Hepatocyte (in vitro differentiated cells): ENCODE results near the gene TMEM222. TPM values are rescaled to one million over a fixed set of nuclear protein-coding genes. Genes with fewer than 3 reads are reported as not detected.

Source experiments
- DNase-seq: peaks from one replicate; pipeline ENCODE4 v3.0.0-alpha.2; 2016; ENCODE audit warnings: low spot score
- H2AFZ ChIP-seq: fragments of 200-600 bp; sonication (generic); 2 replicates; pipeline ENCODE4 v1.6.0; 2016; ENCODE audit warnings: antibody characterized with exemption, mild to moderate bottlenecking
- H3K27ac ChIP-seq: fragments of 200-600 bp; sonication (generic); 2 replicates; pipeline ENCODE4 v1.5.1; 2016; ENCODE audit warnings: mild to moderate bottlenecking
- H3K27me3 ChIP-seq: fragments of 200-600 bp; sonication (generic); 2 replicates; pipeline ENCODE4 v1.6.1; 2016
- H3K36me3 ChIP-seq: fragments of 200-600 bp; sonication (generic); replicated peaks from 2 replicates; pipeline ENCODE4 v1.5.1; 2016; ENCODE audit warnings: low read depth; ENCODE audit not compliant: insufficient read depth
- H3K4me1 ChIP-seq: fragments of 200-600 bp; sonication (generic); 2 replicates; pipeline ENCODE4 v1.5.1; 2016; ENCODE audit warnings: mild to moderate bottlenecking, moderate library complexity; ENCODE audit not compliant: insufficient read depth
- H3K4me2 ChIP-seq: fragments of 200-600 bp; sonication (generic); 2 replicates; pipeline ENCODE4 v1.6.0; 2016
- H3K4me3 ChIP-seq: fragments of 200-600 bp; sonication (generic); 2 replicates; pipeline ENCODE4 v1.5.1; 2016; ENCODE audit warnings: mild to moderate bottlenecking
- H3K79me2 ChIP-seq: fragments of 200-600 bp; sonication (generic); 2 replicates; pipeline ENCODE4 v1.6.0; 2017; ENCODE audit warnings: mild to moderate bottlenecking
- H3K9me2 ChIP-seq: fragments of 200-600 bp; sonication (generic); replicated peaks from 2 replicates; pipeline ENCODE4 v1.6.0; 2017; ENCODE audit warnings: mild to moderate bottlenecking; ENCODE audit not compliant: insufficient read depth
- H3K9me3 ChIP-seq: fragments of 200-600 bp; sonication (generic); 2 replicates; pipeline ENCODE4 v1.5.1; 2016; ENCODE audit warnings: low read depth, mild to moderate bottlenecking
- H4K20me1 ChIP-seq: fragments of 200-600 bp; sonication (generic); 2 replicates; pipeline ENCODE4 v1.6.0; 2016; ENCODE audit warnings: mild to moderate bottlenecking; ENCODE audit not compliant: insufficient read depth, poor library complexity, severe bottlenecking
- CTCF ChIP-seq: fragments of 200-600 bp; sonication (generic); IDR thresholded peaks from 2 replicates; pipeline ENCODE4 v1.5.1; 2016; ENCODE audit warnings: antibody characterized with exemption, mild to moderate bottlenecking; ENCODE audit not compliant: poor library complexity
- EZH2 ChIP-seq: fragments of 200-600 bp; sonication (generic); IDR thresholded peaks from 2 replicates; pipeline ENCODE4 v1.6.1; 2016; ENCODE audit warnings: antibody characterized with exemption, mild to moderate bottlenecking, borderline replicate concordance
- EZH2phosphoT487 ChIP-seq: fragments of 200-600 bp; sonication (generic); IDR thresholded peaks from one replicate; pipeline ENCODE4 v1.6.1; 2018; ENCODE audit warnings: antibody characterized with exemption, mild to moderate bottlenecking, low read depth, moderate library complexity; ENCODE audit not compliant: unreplicated experiment, severe bottlenecking
- WGBS: methylation state at CpG from one replicate; pipeline ENCODE4 v1.1.6; 2016; ENCODE audit warnings: low lambda C conversion rate; ENCODE audit errors: missing lambda C conversion rate; 5-methylcytosine and 5-hydroxymethylcytosine counted together
- polyA plus RNA-seq: library from polyadenylated mRNA; unstranded; fragments of >200 nt; fragmentation: Nextera tagmentation; extraction: Ambion mirVana; gene quantifications from 2 replicates; pipeline ENCODE4 v1.2.1, GENCODE V29; 2016
- total RNA-seq: library from RNA; depleted of rRNA; stranded (reverse); fragments of >200 nt; gene quantifications from 2 replicates; pipeline ENCODE4 v1.2.3, GENCODE V29; 2014

TMEM222 gene
- total and polyA plus RNA-seq, 2 experiments from 2014 or later = 29.7 to 55.3 TPM

GRCh38 chr1:27314169-27314568 lies 7.8 kb upstream of the TMEM222 start:
- H3K4me2 ChIP-seq = no peak overlapping the region
- H3K79me2 ChIP-seq = no peaks in the 10 kb centered on the region
- 85% methylated on average over 3 of the region's 3 CpGs for WGBS
- no peaks in the 10 kb centered on the region for H3K4me1 ChIP-seq
- TF ChIP-seq EZH2phosphoT487 (no peak), EZH2 (no peak)
- no peak overlapping the region for H3K27ac ChIP-seq
- H3K4me3 ChIP-seq = no peak overlapping the region
- no peaks in the 10 kb centered on the region for H3K9me2 ChIP-seq
- no peaks in the 10 kb centered on the region for H4K20me1 ChIP-seq
- H3K36me3 ChIP-seq = no peaks in the 10 kb centered on the region
- H3K27me3 ChIP-seq = no peaks in the 10 kb centered on the region
- no peak overlapping the region for H2AFZ ChIP-seq
- no peaks in the 10 kb centered on the region for H3K9me3 ChIP-seq
- no peak for DNase-seq

GRCh38 chr1:27314737-27315136 lies 7.2 kb upstream of the TMEM222 start:
- Histone ChIP-seq H3K4me3 (no peak overlapping the region), H3K27me3 (no peaks in the 10 kb centered on the region), H3K9me3 (no peaks in the 10 kb centered on the region), H3K27ac (no peak overlapping the region), H4K20me1 (no peaks in the 10 kb centered on the region), H3K4me1 (no peaks in the 10 kb centered on the region), H2AFZ (no peak overlapping the region), H3K79me2 (no peaks in the 10 kb centered on the region), H3K4me2 (no peak overlapping the region), H3K9me2 (no peaks in the 10 kb centered on the region), H3K36me3 (no peaks in the 10 kb centered on the region)
- no peak for DNase-seq
- no peak for TF ChIP-seq CTCF
- TF ChIP-seq EZH2phosphoT487 = no peak
- no peak for TF ChIP-seq EZH2
- 85% methylated on average over 2 of the region's 2 CpGs for WGBS

GRCh38 chr1:27316860-27317259 lies 5.1 kb upstream of the TMEM222 start:
- H3K27me3 ChIP-seq = no peaks in the 10 kb centered on the region
- WGBS = 81% methylated on average over 5 of the region's 5 CpGs
- TF ChIP-seq CTCF (no peak), EZH2phosphoT487 (no peak), EZH2 (no peak)
- H3K27ac ChIP-seq = no peak overlapping the region
- no peak overlapping the region for H3K4me3 ChIP-seq
- no peak overlapping the region for H2AFZ ChIP-seq
- H3K4me2 ChIP-seq = no peak overlapping the region
- no peaks in the 10 kb centered on the region for H3K79me2 ChIP-seq
- H3K9me3 ChIP-seq = no peaks in the 10 kb centered on the region
- no peak for DNase-seq
- no peaks in the 10 kb centered on the region for H3K4me1 ChIP-seq
- no peaks in the 10 kb centered on the region for H4K20me1 ChIP-seq
- H3K36me3 ChIP-seq = no peaks in the 10 kb centered on the region
- no peaks in the 10 kb centered on the region for H3K9me2 ChIP-seq

- H4K20me1 ChIP-seq = no peaks in the 10 kb centered on the region
- H3K9me3 ChIP-seq = no peaks in the 10 kb centered on the region
- H3K9me2 ChIP-seq = no peaks in the 10 kb centered on the region
- peaks cover 8% of the 10 kb centered on the region for H3K79me2 ChIP-seq
- H3K27ac ChIP-seq = peak overlapping the region; percentile 77
- no peak for DNase-seq
- TF ChIP-seq EZH2 (no peak), EZH2phosphoT487 (no peak), CTCF (no peak)
- no peak overlapping the region for H2AFZ ChIP-seq
- peaks cover 3% of the 10 kb centered on the region for H3K4me1 ChIP-seq
- H3K4me3 ChIP-seq = no peak overlapping the region
- H3K36me3 ChIP-seq = no peaks in the 10 kb centered on the region
- WGBS = 25% methylated on average over 4 of the region's 4 CpGs
- H3K27me3 ChIP-seq = no peaks in the 10 kb centered on the region
- H3K4me2 ChIP-seq = no peak overlapping the region
Measured at GRCh38 chr1:27318136-27318535, 3.8 kb upstream of the TMEM222 start.
